GM23248 (cell line): Measurements from ENCODE around the gene NAGS.

Experiments
- EZH2 ChIP-seq: fragments of 200-600 bp; sonication (generic); IDR thresholded peaks from 2 replicates; pipeline ENCODE4 v1.6.1; 2018; ENCODE audit warnings: antibody characterized with exemption, mild to moderate bottlenecking; ENCODE audit not compliant: insufficient read depth, poor library complexity, severe bottlenecking
- EZH2phosphoT487 ChIP-seq: fragments of 200-600 bp; sonication (generic); IDR thresholded peaks from 2 replicates; pipeline ENCODE4 v1.6.1; 2018; ENCODE audit warnings: antibody characterized with exemption, moderate library complexity, mild to moderate bottlenecking, low read depth; ENCODE audit not compliant: insufficient read depth

DNA sequence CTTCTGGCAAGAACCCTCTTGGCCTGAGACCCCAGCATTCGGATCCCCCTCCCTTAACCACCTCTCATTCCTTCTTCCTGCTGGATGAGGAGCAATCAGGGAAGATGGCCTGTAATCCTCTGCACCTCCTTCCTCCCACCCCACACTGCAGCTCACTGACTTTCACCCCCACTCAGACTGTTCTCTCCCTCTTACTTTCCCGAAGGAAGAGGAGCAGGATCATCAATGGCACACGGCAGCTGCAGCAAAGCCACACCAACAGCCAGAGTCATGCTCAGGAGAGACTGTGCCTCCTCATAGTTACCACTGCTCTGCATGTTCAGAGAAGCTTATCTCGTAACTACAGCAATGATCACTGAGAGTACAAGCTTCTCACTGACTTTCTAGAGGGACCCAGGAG, 20.4 kb downstream of the NAGS start:
- TF ChIP-seq EZH2 (no peak), EZH2phosphoT487 (no peak)
